GM12878 (cell line): ENCODE data around the gene PHAF1. TPM values are rescaled to one million over a fixed set of nuclear protein-coding genes. Genes with fewer than 3 reads are reported as not detected.

Experiments used
- ASH2L ChIP-seq: fragments of 300-600, 200-600 bp; sonication (generic); IDR thresholded peaks from 2 replicates; pipeline ENCODE4 v1.6.1; 2017; ENCODE audit warnings: low read depth, mild to moderate bottlenecking, borderline replicate concordance
- BMI1 ChIP-seq: fragments of 450-650 bp; IDR thresholded peaks from 2 replicates; pipeline ENCODE4 v1.6.1; 2016; ENCODE audit warnings: mild to moderate bottlenecking, moderate library complexity, borderline replicate concordance
- CBFB ChIP-seq: IDR thresholded peaks from 2 replicates; pipeline ENCODE4 v1.6.1; 2016; ENCODE audit warnings: antibody characterized with exemption, low read depth
- EGR1 ChIP-seq, 2 experiments: IDR thresholded peaks; 1 replicate in 1 of 2; 2 replicates in 1 of 2; pipeline ENCODE4 v1.6.1; 2011 to 2012; ENCODE audit warnings: low read depth in 2 of 2, low read length in 2 of 2, borderline replicate concordance in 1 of 2, mild to moderate bottlenecking in 1 of 2, moderate library complexity in 1 of 2
- IKZF1 ChIP-seq: fragments of 450-650 bp; conservative IDR thresholded peaks from 2 replicates; pipeline ENCODE4 v1.6.1; 2017; ENCODE audit warnings: antibody characterized with exemption, mild to moderate bottlenecking
- KDM1A ChIP-seq: fragments of 200-600 bp; sonication (generic); IDR thresholded peaks from 2 replicates; pipeline ENCODE4 v1.6.1; 2016; ENCODE audit warnings: borderline replicate concordance
- MTA2 ChIP-seq: fragments of 450-650 bp; IDR thresholded peaks from 2 replicates; pipeline ENCODE4 v1.6.1; 2016; ENCODE audit warnings: low read depth, mild to moderate bottlenecking, moderate library complexity
- NR2C1 ChIP-seq: fragments of 450-650 bp; IDR thresholded peaks from 2 replicates; pipeline ENCODE4 v1.6.1; 2017; ENCODE audit warnings: antibody characterized with exemption, mild to moderate bottlenecking, moderate library complexity
- PAX5 ChIP-seq: IDR thresholded peaks from 2 replicates; pipeline ENCODE4 v1.6.1; 2011; ENCODE audit warnings: low read depth, low read length, borderline replicate concordance
- POLR2AphosphoS2 ChIP-seq: IDR thresholded peaks from 2 replicates; pipeline ENCODE4 v1.6.1; 2011; ENCODE audit warnings: low read depth, mild to moderate bottlenecking, low read length, improper control_type of control experiment, moderate library complexity
- RB1 ChIP-seq: fragments of 450-650 bp; formaldehyde crosslinking; IDR thresholded peaks from 2 replicates; pipeline ENCODE4 v1.6.1; 2017; ENCODE audit warnings: mild to moderate bottlenecking, borderline replicate concordance
- RCOR1 ChIP-seq: conservative IDR thresholded peaks from 2 replicates; pipeline ENCODE4 v1.6.1; 2012; ENCODE audit warnings: low read depth, low read length, improper control_type of control experiment
- TBL1XR1 ChIP-seq: IDR thresholded peaks from 2 replicates; pipeline ENCODE4 v1.6.1; 2012; ENCODE audit warnings: low read depth, low read length, improper control_type of control experiment
- TCF12 ChIP-seq: IDR thresholded peaks from 2 replicates; pipeline ENCODE4 v1.6.1; 2011; ENCODE audit warnings: low read depth, mild to moderate bottlenecking, low read length
- ZBED1 ChIP-seq: IDR thresholded peaks from 2 replicates; pipeline ENCODE4 v1.6.1; 2016; ENCODE audit warnings: borderline replicate concordance
- ZSCAN29 ChIP-seq: fragments of 450-650 bp; IDR thresholded peaks from 2 replicates; pipeline ENCODE4 v1.6.1; 2017; ENCODE audit warnings: mild to moderate bottlenecking, moderate library complexity
- polyA plus RNA-seq, 11 experiments: library from polyadenylated mRNA; depleted of rRNA in 4 of 11; unstranded in 6 of 11; stranded (reverse) in 5 of 11; fragments of >200 nt; fragmentation: Nextera tagmentation in 4 of 11; fragmentation: Illumina TruSeq in 1 of 11; extraction: Ambion mirVana in 4 of 11; extraction: Trizol in 1 of 11; gene quantifications; 1 replicate in 1 of 11; 2 replicates in 10 of 11; pipeline versions ENCODE4 v1.2.1 to v1.2.3, GENCODE V29; 2011 to 2016; ENCODE audit warnings: inconsistent platforms in 2 of 11, missing spikeins in 2 of 11, low read depth in 1 of 11
- total RNA-seq, 4 experiments: library from RNA; depleted of rRNA in 3 of 4; stranded (reverse); fragments of >200 nt in 3 of 4; fragmentation: Illumina TruSeq in 1 of 4; extraction: Trizol in 1 of 4; gene quantifications; 2 replicates each; pipeline versions ENCODE4 v1.2.1 to v1.2.3, GENCODE V29; 2013 to 2021
- TF ChIP-seq, protein P1 (sequence below): fragments of 450-650 bp; formaldehyde crosslinking; IDR thresholded peaks from 2 replicates; pipeline ENCODE4 v1.4.0; 2022; ENCODE audit warnings: mild to moderate bottlenecking, moderate library complexity
- TF ChIP-seq, protein P2 (sequence below): fragments of 450-650 bp; IDR thresholded peaks from 2 replicates; pipeline ENCODE4 v1.6.1; 2018; ENCODE audit warnings: borderline replicate concordance, mild to moderate bottlenecking; ENCODE audit not compliant: partially characterized antibody
- TF ChIP-seq, protein P3 (sequence below): IDR thresholded peaks from 2 replicates; pipeline ENCODE4 v1.6.1; 2012; ENCODE audit warnings: low read depth, low read length, improper control_type of control experiment
- TF ChIP-seq, protein P4 (sequence below): fragments of 450-650 bp; IDR thresholded peaks from 2 replicates; pipeline ENCODE4 v1.6.1; 2017; ENCODE audit warnings: low read depth, mild to moderate bottlenecking, moderate library complexity

Gene PHAF1
- total and polyA plus RNA-seq, 10 of the 15 experiments (the other 5 are each of a cell fraction or from before 2014, with no cell fraction given) = 4.5 to 20.9 (median 14.9) TPM

DNA sequence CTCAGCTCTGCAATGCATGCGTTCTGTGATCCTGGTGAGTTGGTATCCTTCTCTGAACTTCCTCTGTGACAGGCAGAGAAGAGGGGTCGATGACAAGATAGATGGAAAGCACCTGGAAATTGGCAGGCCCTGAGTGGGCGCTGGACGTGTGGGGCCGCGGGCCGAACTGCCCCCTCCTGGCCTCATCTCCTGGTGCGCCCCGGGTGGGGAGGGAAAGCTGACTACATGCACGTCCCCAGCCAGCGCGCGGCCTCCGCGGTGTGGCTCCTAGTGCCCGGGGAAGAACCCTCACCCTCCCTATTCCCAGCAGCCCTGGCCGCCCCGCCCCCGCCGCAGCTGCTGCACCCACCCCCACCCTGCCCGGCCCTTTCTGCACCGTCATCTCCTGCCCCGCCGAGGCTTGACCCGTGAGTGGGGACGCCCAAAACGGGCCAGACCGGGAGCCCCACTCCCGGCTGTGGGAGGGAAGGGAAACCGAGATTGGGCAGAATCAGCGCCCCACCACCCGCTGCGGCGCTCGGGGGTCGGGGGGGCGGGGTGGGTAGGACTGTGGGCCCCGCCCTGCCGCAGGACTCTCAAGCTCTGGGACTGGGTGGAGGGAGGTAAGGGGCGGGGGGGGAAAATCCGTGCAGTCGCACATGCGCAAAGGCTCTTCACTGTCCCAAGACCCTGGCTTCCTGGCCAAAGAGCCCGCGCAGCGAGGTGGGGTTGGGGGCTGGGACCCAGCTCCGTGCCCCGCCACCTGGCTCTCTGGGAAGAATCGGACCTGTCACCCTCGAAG lies 60.6 kb downstream of the PHAF1 start, which contains the start of gene NOL3 (continued):
- TF ChIP-seq, protein P1, sequence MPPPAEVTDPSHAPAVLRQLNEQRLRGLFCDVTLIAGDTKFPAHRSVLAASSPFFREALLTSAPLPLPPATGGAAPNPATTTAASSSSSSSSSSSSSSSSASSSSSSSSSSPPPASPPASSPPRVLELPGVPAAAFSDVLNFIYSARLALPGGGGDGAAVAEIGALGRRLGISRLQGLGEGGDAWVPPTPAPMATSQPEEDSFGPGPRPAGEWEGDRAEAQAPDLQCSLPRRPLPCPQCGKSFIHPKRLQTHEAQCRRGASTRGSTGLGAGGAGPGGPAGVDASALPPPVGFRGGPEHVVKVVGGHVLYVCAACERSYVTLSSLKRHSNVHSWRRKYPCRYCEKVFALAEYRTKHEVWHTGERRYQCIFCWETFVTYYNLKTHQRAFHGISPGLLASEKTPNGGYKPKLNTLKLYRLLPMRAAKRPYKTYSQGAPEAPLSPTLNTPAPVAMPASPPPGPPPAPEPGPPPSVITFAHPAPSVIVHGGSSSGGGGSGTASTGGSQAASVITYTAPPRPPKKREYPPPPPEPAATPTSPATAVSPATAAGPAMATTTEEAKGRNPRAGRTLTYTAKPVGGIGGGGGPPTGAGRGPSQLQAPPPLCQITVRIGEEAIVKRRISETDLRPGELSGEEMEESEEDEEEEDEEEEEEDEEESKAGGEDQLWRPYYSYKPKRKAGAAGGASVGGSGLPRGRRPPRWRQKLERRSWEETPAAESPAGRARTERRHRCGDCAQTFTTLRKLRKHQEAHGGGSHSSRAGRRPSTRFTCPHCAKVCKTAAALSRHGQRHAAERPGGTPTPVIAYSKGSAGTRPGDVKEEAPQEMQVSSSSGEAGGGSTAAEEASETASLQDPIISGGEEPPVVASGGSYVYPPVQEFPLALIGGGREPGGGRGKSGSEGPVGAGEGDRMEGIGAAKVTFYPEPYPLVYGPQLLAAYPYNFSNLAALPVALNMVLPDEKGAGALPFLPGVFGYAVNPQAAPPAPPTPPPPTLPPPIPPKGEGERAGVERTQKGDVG (CRISPR knock-in tag) = no peak
- TF ChIP-seq TBL1XR1 = 0 out of 2 replicates have a peak, but pooled peaks have one; percentile 55
- no peak for TF ChIP-seq RCOR1
- TF ChIP-seq TCF12 = peak; percentile 57; the same call in 1 of the 2 replicates
- TF ChIP-seq NR2C1 = no peak
- TF ChIP-seq ASH2L = no peak
- TF ChIP-seq MTA2 = peak; percentile 49; the same call in 1 of the 2 replicates
- TF ChIP-seq, protein P2, sequence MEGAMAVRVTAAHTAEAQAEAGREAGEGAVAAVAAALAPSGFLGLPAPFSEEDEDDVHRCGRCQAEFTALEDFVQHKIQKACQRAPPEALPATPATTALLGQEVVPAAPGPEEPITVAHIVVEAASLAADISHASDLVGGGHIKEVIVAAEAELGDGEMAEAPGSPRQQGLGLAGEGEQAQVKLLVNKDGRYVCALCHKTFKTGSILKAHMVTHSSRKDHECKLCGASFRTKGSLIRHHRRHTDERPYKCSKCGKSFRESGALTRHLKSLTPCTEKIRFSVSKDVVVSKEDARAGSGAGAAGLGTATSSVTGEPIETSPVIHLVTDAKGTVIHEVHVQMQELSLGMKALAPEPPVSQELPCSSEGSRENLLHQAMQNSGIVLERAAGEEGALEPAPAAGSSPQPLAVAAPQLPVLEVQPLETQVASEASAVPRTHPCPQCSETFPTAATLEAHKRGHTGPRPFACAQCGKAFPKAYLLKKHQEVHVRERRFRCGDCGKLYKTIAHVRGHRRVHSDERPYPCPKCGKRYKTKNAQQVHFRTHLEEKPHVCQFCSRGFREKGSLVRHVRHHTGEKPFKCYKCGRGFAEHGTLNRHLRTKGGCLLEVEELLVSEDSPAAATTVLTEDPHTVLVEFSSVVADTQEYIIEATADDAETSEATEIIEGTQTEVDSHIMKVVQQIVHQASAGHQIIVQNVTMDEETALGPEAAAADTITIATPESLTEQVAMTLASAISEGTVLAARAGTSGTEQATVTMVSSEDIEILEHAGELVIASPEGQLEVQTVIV = no peak
- no peak for TF ChIP-seq KDM1A
- TF ChIP-seq ZSCAN29 = no peak
- TF ChIP-seq, protein P3, sequence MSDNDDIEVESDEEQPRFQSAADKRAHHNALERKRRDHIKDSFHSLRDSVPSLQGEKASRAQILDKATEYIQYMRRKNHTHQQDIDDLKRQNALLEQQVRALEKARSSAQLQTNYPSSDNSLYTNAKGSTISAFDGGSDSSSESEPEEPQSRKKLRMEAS = peak; percentile 55; the same call in 1 of the 2 replicates
- TF ChIP-seq PAX5 = no peak; the same call in 1 of the 2 replicates
- no peak for TF ChIP-seq CBFB
- TF ChIP-seq RB1 = no peak
- no peak for TF ChIP-seq POLR2AphosphoS2
- no peak for TF ChIP-seq ZBED1
- TF ChIP-seq, protein P4, sequence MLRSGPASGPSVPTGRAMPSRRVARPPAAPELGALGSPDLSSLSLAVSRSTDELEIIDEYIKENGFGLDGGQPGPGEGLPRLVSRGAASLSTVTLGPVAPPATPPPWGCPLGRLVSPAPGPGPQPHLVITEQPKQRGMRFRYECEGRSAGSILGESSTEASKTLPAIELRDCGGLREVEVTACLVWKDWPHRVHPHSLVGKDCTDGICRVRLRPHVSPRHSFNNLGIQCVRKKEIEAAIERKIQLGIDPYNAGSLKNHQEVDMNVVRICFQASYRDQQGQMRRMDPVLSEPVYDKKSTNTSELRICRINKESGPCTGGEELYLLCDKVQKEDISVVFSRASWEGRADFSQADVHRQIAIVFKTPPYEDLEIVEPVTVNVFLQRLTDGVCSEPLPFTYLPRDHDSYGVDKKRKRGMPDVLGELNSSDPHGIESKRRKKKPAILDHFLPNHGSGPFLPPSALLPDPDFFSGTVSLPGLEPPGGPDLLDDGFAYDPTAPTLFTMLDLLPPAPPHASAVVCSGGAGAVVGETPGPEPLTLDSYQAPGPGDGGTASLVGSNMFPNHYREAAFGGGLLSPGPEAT = peak; percentile 70; the same call in 1 of the 2 replicates
- 0 out of 3 replicates have a peak, but pooled peaks of 1 of the 2 experiments have one; percentile 45 for TF ChIP-seq EGR1 (IDR thresholded peaks at IDR 0.05; ENCODE audit: borderline replicate concordance in 1 of 2, low read depth in 2 of 2, low read length in 2 of 2)
- no peak for TF ChIP-seq BMI1
- peak; percentile 80 for TF ChIP-seq IKZF1
